Liver (tissue), 9 donors: Measurements from ENCODE around the gene PRDM2. TPM values are rescaled to one million over a fixed set of nuclear protein-coding genes. Genes with fewer than 3 reads are reported as not detected.

Experiments
- DNase-seq: peaks from one replicate; pipeline ENCODE4 v3.0.0-alpha.2; 2017; ENCODE audit warnings: low spot score
- H3K27ac ChIP-seq, 2 donors: one replicate each; pipeline ENCODE4 v1.7.0; 2013; ENCODE audit warnings: inconsistent platforms in 2 of 2, low read length in 2 of 2, control low read depth in 1 of 2, low read depth in 1 of 2, mild to moderate bottlenecking in 1 of 2
- H3K27me3 ChIP-seq, 4 donors: one replicate each; pipeline versions ENCODE4 v1.6.1 to v1.7.0; 2013; ENCODE audit warnings: low read length in 3 of 4, inconsistent platforms in 1 of 4, mild to moderate bottlenecking in 1 of 4, moderate library complexity in 1 of 4; ENCODE audit not compliant: control insufficient read depth in 4 of 4, insufficient read depth in 4 of 4
- H3K36me3 ChIP-seq, 4 donors: one replicate each; pipeline versions ENCODE4 v1.6.1 to v1.7.0; 2013; ENCODE audit warnings: low read length in 3 of 4, mild to moderate bottlenecking in 3 of 4, low read depth in 1 of 4, moderate library complexity in 1 of 4; ENCODE audit not compliant: control insufficient read depth in 4 of 4, insufficient read depth in 3 of 4
- H3K4me1 ChIP-seq, 4 donors: one replicate each; pipeline versions ENCODE4 v1.6.1 to v1.7.0; 2013; ENCODE audit warnings: low read length in 3 of 4, mild to moderate bottlenecking in 3 of 4, moderate library complexity in 1 of 4; ENCODE audit not compliant: control insufficient read depth in 4 of 4, insufficient read depth in 4 of 4
- H3K4me3 ChIP-seq, 3 donors: one replicate each; pipeline versions ENCODE4 v1.6.1 to v1.7.0; 2013; ENCODE audit warnings: low read length in 3 of 3, control low read depth in 1 of 3, low read depth in 1 of 3, mild to moderate bottlenecking in 1 of 3
- H3K9ac ChIP-seq, 2 donors: one replicate each; pipeline ENCODE4 v1.7.0; 2013; ENCODE audit warnings: low read length in 2 of 2, mild to moderate bottlenecking in 2 of 2, moderate library complexity in 2 of 2, control low read depth in 1 of 2, low read depth in 1 of 2
- H3K9me3 ChIP-seq, 4 donors: one replicate each; pipeline versions ENCODE4 v1.6.1 to v1.7.0; 2013; ENCODE audit warnings: low read length in 3 of 4; ENCODE audit not compliant: control insufficient read depth in 4 of 4
- CTCF ChIP-seq: fragments of 150-350 bp; IDR thresholded peaks from 2 replicates; pipeline ENCODE4 v1.5.1; 2017; ENCODE audit warnings: improper control_type of control experiment, low read depth, low read length; ENCODE audit not compliant: missing input control
- EGR1 ChIP-seq, 2 donors: IDR thresholded peaks; 2 replicates each; pipeline ENCODE4 v1.6.1; 2016 to 2018; ENCODE audit warnings: antibody characterized with exemption in 2 of 2, low read depth in 2 of 2
- FOXA1 ChIP-seq: IDR thresholded peaks from 2 replicates; pipeline ENCODE4 v1.6.1; 2016; ENCODE audit warnings: antibody characterized with exemption
- FOXA2 ChIP-seq: IDR thresholded peaks from 2 replicates; pipeline ENCODE4 v1.6.1; 2016; ENCODE audit warnings: antibody characterized with exemption
- HNF4G ChIP-seq: IDR thresholded peaks from 2 replicates; pipeline ENCODE4 v1.6.1; 2016; ENCODE audit warnings: antibody characterized with exemption
- JUND ChIP-seq, 2 donors: IDR thresholded peaks; 2 replicates each; pipeline ENCODE4 v1.6.1; 2016; ENCODE audit warnings: antibody characterized with exemption in 2 of 2
- MAX ChIP-seq: IDR thresholded peaks from 2 replicates; pipeline ENCODE4 v1.6.1; 2016; ENCODE audit warnings: antibody characterized with exemption
- NR2F2 ChIP-seq: IDR thresholded peaks from 2 replicates; pipeline ENCODE4 v1.6.1; 2016; ENCODE audit warnings: antibody characterized with exemption
- RAD21 ChIP-seq, 2 donors: IDR thresholded peaks; 2 replicates each; pipeline ENCODE4 v1.6.1; 2016; ENCODE audit warnings: antibody characterized with exemption in 2 of 2, mild to moderate bottlenecking in 2 of 2
- REST ChIP-seq: IDR thresholded peaks from 2 replicates; pipeline ENCODE4 v1.6.1; 2016; ENCODE audit warnings: antibody characterized with exemption, mild to moderate bottlenecking
- RXRA ChIP-seq, 2 donors: IDR thresholded peaks; 2 replicates each; pipeline ENCODE4 v1.6.1; 2017 to 2018; ENCODE audit warnings: antibody characterized with exemption in 2 of 2, mild to moderate bottlenecking in 1 of 2
- SP1 ChIP-seq: IDR thresholded peaks from 2 replicates; pipeline ENCODE4 v1.6.1; 2018; ENCODE audit warnings: antibody characterized with exemption, mild to moderate bottlenecking
- TAF1 ChIP-seq: conservative IDR thresholded peaks from 2 replicates; pipeline ENCODE4 v1.6.1; 2016; ENCODE audit warnings: antibody characterized with exemption, mild to moderate bottlenecking
- YY1 ChIP-seq: IDR thresholded peaks from 2 replicates; pipeline ENCODE4 v1.6.1; 2016; ENCODE audit warnings: antibody characterized with exemption, mild to moderate bottlenecking
- WGBS: extraction: QIAGEN DNeasy Blood & Tissue Kit; methylation state at CpG from one replicate; pipeline ENCODE4 v1.1.7; 2013; 5-methylcytosine and 5-hydroxymethylcytosine counted together
- polyA plus RNA-seq, 2 donors: library from polyadenylated mRNA; stranded (reverse) in 1 of 2; unstranded in 1 of 2; fragments of 200-250 nt in 1 of 2; fragments of >200 nt in 1 of 2; fragmentation: Nextera tagmentation in 1 of 2; extraction: Ambion mirVana in 1 of 2; gene quantifications; one replicate each; pipeline versions ENCODE4 v1.2.1 to v1.2.3, GENCODE V29; 2013 to 2015
- total RNA-seq, 2 donors: library from RNA; depleted of rRNA; stranded (reverse); fragments of >200 nt; gene quantifications; one replicate each; pipeline ENCODE4 v1.2.3, GENCODE V29; 2014
- TF ChIP-seq, protein P1 (sequence below): IDR thresholded peaks from 2 replicates; pipeline ENCODE4 v1.6.1; 2016; ENCODE audit warnings: antibody characterized with exemption
- TF ChIP-seq, protein P2 (sequence below): IDR thresholded peaks from 2 replicates; pipeline ENCODE4 v1.6.1; 2016; ENCODE audit warnings: antibody characterized with exemption
- donor health status: healthy.
- donor health status: healthy.
- donor health status: healthy.
- donor health status: healthy.
- donor health status: healthy.

The PRDM2 gene
- total and polyA plus RNA-seq, 4 donors, result 4.5 to 13.9 (median 7.9) TPM

DNA sequence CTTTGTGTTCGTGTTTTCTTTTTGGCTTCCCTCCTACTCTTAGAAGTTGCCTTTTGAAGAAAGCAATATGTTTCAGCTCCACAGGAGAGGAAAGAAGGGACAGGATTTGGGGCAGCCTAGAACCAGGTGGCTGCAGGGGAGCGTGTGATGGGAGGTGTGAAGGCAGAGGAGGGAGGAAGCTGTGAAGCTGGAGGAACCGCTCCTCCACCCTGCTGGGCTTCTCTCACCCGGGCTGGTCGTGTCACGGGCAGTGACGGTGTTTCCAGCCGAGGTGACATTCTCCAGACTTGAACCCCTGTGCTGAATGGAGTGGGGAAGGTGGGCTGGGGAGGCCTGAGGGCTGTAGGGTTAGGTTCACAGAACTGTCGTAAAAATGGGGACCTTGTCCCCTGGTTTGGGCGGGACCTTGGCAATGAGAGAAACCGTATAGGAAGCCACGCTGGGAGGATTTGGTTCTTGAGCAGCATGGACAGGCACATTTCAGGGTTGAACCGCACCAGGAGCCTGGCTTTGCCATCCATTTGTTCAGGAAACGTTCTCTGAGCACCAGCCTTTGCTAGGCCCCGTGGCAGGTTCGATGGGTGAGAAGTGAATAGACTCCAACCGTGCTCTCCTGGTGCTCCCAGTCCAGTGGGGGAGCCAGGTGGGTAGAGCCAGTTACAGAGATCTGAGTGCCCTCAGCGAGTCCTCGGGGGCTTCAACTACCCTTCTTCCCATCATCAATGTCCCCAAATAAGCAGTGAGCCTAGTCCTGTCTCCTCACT lies 103.0 kb downstream of the PRDM2 start:
- TF ChIP-seq FOXA1, result no peak
- TF ChIP-seq TAF1, result no peak
- no peak for TF ChIP-seq FOXA2
- no peak for TF ChIP-seq RXRA (IDR thresholded peaks at IDR 0.05)
- no peak for TF ChIP-seq NR2F2
- TF ChIP-seq, protein P1, sequence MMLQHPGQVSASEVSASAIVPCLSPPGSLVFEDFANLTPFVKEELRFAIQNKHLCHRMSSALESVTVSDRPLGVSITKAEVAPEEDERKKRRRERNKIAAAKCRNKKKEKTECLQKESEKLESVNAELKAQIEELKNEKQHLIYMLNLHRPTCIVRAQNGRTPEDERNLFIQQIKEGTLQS, result no peak
- no peak for TF ChIP-seq YY1
- TF ChIP-seq, protein P2, sequence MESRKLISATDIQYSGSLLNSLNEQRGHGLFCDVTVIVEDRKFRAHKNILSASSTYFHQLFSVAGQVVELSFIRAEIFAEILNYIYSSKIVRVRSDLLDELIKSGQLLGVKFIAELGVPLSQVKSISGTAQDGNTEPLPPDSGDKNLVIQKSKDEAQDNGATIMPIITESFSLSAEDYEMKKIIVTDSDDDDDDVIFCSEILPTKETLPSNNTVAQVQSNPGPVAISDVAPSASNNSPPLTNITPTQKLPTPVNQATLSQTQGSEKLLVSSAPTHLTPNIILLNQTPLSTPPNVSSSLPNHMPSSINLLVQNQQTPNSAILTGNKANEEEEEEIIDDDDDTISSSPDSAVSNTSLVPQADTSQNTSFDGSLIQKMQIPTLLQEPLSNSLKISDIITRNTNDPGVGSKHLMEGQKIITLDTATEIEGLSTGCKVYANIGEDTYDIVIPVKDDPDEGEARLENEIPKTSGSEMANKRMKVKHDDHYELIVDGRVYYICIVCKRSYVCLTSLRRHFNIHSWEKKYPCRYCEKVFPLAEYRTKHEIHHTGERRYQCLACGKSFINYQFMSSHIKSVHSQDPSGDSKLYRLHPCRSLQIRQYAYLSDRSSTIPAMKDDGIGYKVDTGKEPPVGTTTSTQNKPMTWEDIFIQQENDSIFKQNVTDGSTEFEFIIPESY, result no peak
- no peak for TF ChIP-seq MAX
- TF ChIP-seq SP1, result no peak
- no peak for TF ChIP-seq RAD21 (IDR thresholded peaks at IDR 0.05)
- TF ChIP-seq JUND (IDR thresholded peaks at IDR 0.05), result no peak
- TF ChIP-seq CTCF, result no peak
- Histone ChIP-seq H3K27ac (no peak overlapping the region), H3K4me3 (no peak overlapping the region), H3K36me3 (peaks cover 0 to 2% (median 0%) of the 10 kb centered on the region in 4 donors), H3K27me3 (no peaks in the 10 kb centered on the region), H3K9ac (no peak overlapping the region), H3K4me1 (peaks cover 3 to 26% (median 8%) of the 10 kb centered on the region in 4 donors), H3K9me3 (no peaks in the 10 kb centered on the region)
- no peak for DNase-seq
- 96% methylated on average over 19 of the region's 19 CpGs for WGBS

DNA sequence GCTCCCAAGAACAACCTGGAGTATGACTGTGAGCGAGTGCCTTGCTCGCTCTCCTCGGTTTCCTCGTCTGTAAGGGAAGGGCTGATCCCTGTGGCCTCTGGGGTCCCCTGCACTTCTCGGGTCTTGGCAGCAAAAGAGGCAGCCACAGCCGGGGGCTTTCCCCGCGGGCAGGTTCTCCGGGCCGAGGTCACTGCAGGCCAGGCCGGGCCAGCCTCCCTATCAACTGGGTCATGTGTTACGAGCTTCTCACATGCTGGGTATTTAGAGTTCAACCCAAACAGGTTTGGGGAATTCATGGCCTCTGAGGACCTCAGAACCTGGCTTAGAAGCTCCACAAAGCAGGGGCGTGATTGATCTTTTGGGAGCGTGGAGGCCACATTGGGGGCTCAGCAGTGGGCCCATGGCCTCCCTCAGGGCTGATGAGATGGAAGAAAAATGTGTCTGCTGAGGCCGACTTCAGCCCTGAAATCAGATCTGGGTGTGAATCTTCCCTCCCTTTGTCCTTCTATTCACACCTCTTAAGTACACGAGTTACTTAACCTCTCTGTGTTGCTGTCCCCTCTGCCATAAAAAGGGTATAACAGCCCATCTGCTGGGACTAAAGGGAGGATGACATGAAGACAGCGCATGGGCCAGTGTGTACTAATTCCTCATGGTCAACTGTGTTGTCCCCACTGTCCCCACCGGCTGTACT lies 103.7 kb downstream of the PRDM2 start:
- no peak for DNase-seq
- TF ChIP-seq RAD21 (IDR thresholded peaks at IDR 0.05), result no peak
- TF ChIP-seq, protein P2, result no peak
- TF ChIP-seq CTCF, result no peak
- TF ChIP-seq RXRA (IDR thresholded peaks at IDR 0.05), result no peak
- no peak for TF ChIP-seq SP1
- no peak for TF ChIP-seq MAX
- TF ChIP-seq HNF4G, result no peak
- TF ChIP-seq JUND (IDR thresholded peaks at IDR 0.05), result no peak
- TF ChIP-seq FOXA2, result no peak
- TF ChIP-seq NR2F2, result no peak
- no peak for TF ChIP-seq YY1
- no peak for TF ChIP-seq REST
- TF ChIP-seq TAF1, result no peak
- TF ChIP-seq EGR1 (IDR thresholded peaks at IDR 0.05; ENCODE audit: low read depth in 2 of 2), result no peak
- TF ChIP-seq FOXA1, result no peak

More for the DNA sequence above, 103.7 kb downstream of the PRDM2 start:
- no peaks in the 10 kb centered on the region for H3K27me3 ChIP-seq
- no peak overlapping the region for H3K9ac ChIP-seq
- 93% methylated on average over 18 of the region's 18 CpGs for WGBS
- H3K9me3 ChIP-seq, result no peaks in the 10 kb centered on the region
- peaks cover 0 to 2% (median 0%) of the 10 kb centered on the region in 4 donors for H3K36me3 ChIP-seq
- peaks cover 3 to 26% (median 7%) of the 10 kb centered on the region in 4 donors for H3K4me1 ChIP-seq
- H3K27ac ChIP-seq, result no peak overlapping the region
- H3K4me3 ChIP-seq, result no peak overlapping the region
